GM12878 (cell line): Measurements from ENCODE around the gene RETNLB. TPM values are rescaled to one million over a fixed set of nuclear protein-coding genes. Genes with fewer than 3 reads are reported as not detected.

ENCODE experiments used
- polyA plus RNA-seq, 11 experiments: library from polyadenylated mRNA; depleted of rRNA in 4 of 11; unstranded in 6 of 11; stranded (reverse) in 5 of 11; fragments of >200 nt; fragmentation: Nextera tagmentation in 4 of 11; fragmentation: Illumina TruSeq in 1 of 11; extraction: Ambion mirVana in 4 of 11; extraction: Trizol in 1 of 11; gene quantifications; 1 replicate in 1 of 11; 2 replicates in 10 of 11; pipeline versions ENCODE4 v1.2.1 to v1.2.3, GENCODE V29; 2011 to 2016; ENCODE audit warnings: inconsistent platforms in 2 of 11, missing spikeins in 2 of 11, low read depth in 1 of 11
- small RNA-seq: library from RNA; depleted of rRNA; stranded (forward); fragments of <200 nt; gene quantifications from one replicate; pipeline ENCODE3, GENCODE V24; 2014
- total RNA-seq, 4 experiments: library from RNA; depleted of rRNA in 3 of 4; stranded (reverse); fragments of >200 nt in 3 of 4; fragmentation: Illumina TruSeq in 1 of 4; extraction: Trizol in 1 of 4; gene quantifications; 2 replicates each; pipeline versions ENCODE4 v1.2.1 to v1.2.3, GENCODE V29; 2013 to 2021

The RETNLB gene
- total and polyA plus RNA-seq, 10 of the 15 experiments (the other 5 are each of a cell fraction or from before 2014, with no cell fraction given) = not detected

Small RNAs within 50 kb of the gene (small RNA-seq; reads per million reads assigned to genes)
- gene AC092185.1 = not detected

Other genes with a start within 250 kb of the RETNLB start
- gene MYH15, start 246.8 kb downstream of the RETNLB start, total RNA-seq (2014; rRNA removed) = 0.06 and 0.16 TPM in 2 replicates
- gene MYH15, start 246.8 kb downstream of the RETNLB start, total RNA-seq (2014; rRNA removed; fragmentation: Illumina TruSeq; extraction: Trizol) = 0.09 and 0.13 TPM in 2 replicates
- 0.05 and 0.13 TPM in 2 replicates for gene MYH15, start 246.8 kb downstream of the RETNLB start, total RNA-seq (2021)
- 0.27 and 0.40 TPM in 2 replicates for gene MYH15, start 246.8 kb downstream of the RETNLB start, polyA plus RNA-seq (2011; rRNA removed)
- 0.07 and 0.13 TPM in 2 replicates for gene MYH15, start 246.8 kb downstream of the RETNLB start, polyA plus RNA-seq (2014; fragmentation: Illumina TruSeq; extraction: Trizol)
- under 1 TPM; 0.06 to 0.09 TPM for gene MYH15, start 246.8 kb downstream of the RETNLB start, polyA plus RNA-seq (2014; fragmentation: Nextera tagmentation; extraction: Ambion mirVana)
- 0.05 and 0.13 TPM in 2 replicates for gene MYH15, start 246.8 kb downstream of the RETNLB start, polyA plus RNA-seq (2014; rRNA removed)
- gene MYH15, start 246.8 kb downstream of the RETNLB start, polyA plus RNA-seq (2016; fragmentation: Nextera tagmentation; extraction: Ambion mirVana) = under 1 TPM in 1 of 2 experiments, not detected in 1; 0.12 TPM
- gene CIP2A, start 168.0 kb downstream of the RETNLB start, total RNA-seq (2014; rRNA removed) = 28.6 and 37.2 TPM in 2 replicates
- gene CIP2A, start 168.0 kb downstream of the RETNLB start, total RNA-seq (2014; rRNA removed; fragmentation: Illumina TruSeq; extraction: Trizol) = 26.2 and 32.3 TPM in 2 replicates
- gene CIP2A, start 168.0 kb downstream of the RETNLB start, total RNA-seq (2021) = 25.8 and 26.6 TPM in 2 replicates
- gene CIP2A, start 168.0 kb downstream of the RETNLB start, polyA plus RNA-seq (2011; rRNA removed) = 28.7 and 39.5 TPM in 2 replicates
- gene CIP2A, start 168.0 kb downstream of the RETNLB start, polyA plus RNA-seq (2014; fragmentation: Illumina TruSeq; extraction: Trizol) = 29.7 and 33.9 TPM in 2 replicates
- gene CIP2A, start 168.0 kb downstream of the RETNLB start, polyA plus RNA-seq (2014; fragmentation: Nextera tagmentation; extraction: Ambion mirVana) = 10 to 100 TPM; 12.5 to 18.8 TPM
- 14.9 and 28.2 TPM in 2 replicates for gene CIP2A, start 168.0 kb downstream of the RETNLB start, polyA plus RNA-seq (2014; rRNA removed)
- 10 to 100 TPM; 25.2 to 26.4 TPM for gene CIP2A, start 168.0 kb downstream of the RETNLB start, polyA plus RNA-seq (2016; fragmentation: Nextera tagmentation; extraction: Ambion mirVana)
- 5.8 and 8.4 TPM in 2 replicates for gene DZIP3, start 167.7 kb downstream of the RETNLB start, total RNA-seq (2014; rRNA removed)
- 10.1 and 10.3 TPM in 2 replicates for gene DZIP3, start 167.7 kb downstream of the RETNLB start, total RNA-seq (2014; rRNA removed; fragmentation: Illumina TruSeq; extraction: Trizol)
- 8.9 and 9.3 TPM in 2 replicates for gene DZIP3, start 167.7 kb downstream of the RETNLB start, total RNA-seq (2021)
- 15.6 and 27.7 TPM in 2 replicates for gene DZIP3, start 167.7 kb downstream of the RETNLB start, polyA plus RNA-seq (2011; rRNA removed)
- gene DZIP3, start 167.7 kb downstream of the RETNLB start, polyA plus RNA-seq (2014; fragmentation: Illumina TruSeq; extraction: Trizol) = 9.0 and 11.7 TPM in 2 replicates
- gene DZIP3, start 167.7 kb downstream of the RETNLB start, polyA plus RNA-seq (2014; fragmentation: Nextera tagmentation; extraction: Ambion mirVana) = 1 to 10 TPM; 4.3 to 7.8 TPM
- gene DZIP3, start 167.7 kb downstream of the RETNLB start, polyA plus RNA-seq (2014; rRNA removed) = 4.6 and 5.4 TPM in 2 replicates
- gene DZIP3, start 167.7 kb downstream of the RETNLB start, polyA plus RNA-seq (2016; fragmentation: Nextera tagmentation; extraction: Ambion mirVana) = 10 to 100 TPM; 10.8 to 11.6 TPM
- not detected in 2 replicates for gene TRAT1, start 65.4 kb upstream of the RETNLB start, total RNA-seq (2014; rRNA removed)
- gene TRAT1, start 65.4 kb upstream of the RETNLB start, total RNA-seq (2014; rRNA removed; fragmentation: Illumina TruSeq; extraction: Trizol) = 0.13 and 0.23 TPM in 2 replicates
- gene TRAT1, start 65.4 kb upstream of the RETNLB start, total RNA-seq (2021) = 0.18 and 0.56 TPM in 2 replicates
- 1.5 and 2.4 TPM in 2 replicates for gene TRAT1, start 65.4 kb upstream of the RETNLB start, polyA plus RNA-seq (2011; rRNA removed)
- gene TRAT1, start 65.4 kb upstream of the RETNLB start, polyA plus RNA-seq (2014; fragmentation: Illumina TruSeq; extraction: Trizol) = 0.13 and 0.25 TPM in 2 replicates
- under 1 TPM; 0.11 to 0.22 TPM for gene TRAT1, start 65.4 kb upstream of the RETNLB start, polyA plus RNA-seq (2014; fragmentation: Nextera tagmentation; extraction: Ambion mirVana)
- 0.18 TPM in 1 of 2 replicates, not detected in the other for gene TRAT1, start 65.4 kb upstream of the RETNLB start, polyA plus RNA-seq (2014; rRNA removed)
- under 1 TPM in 1 of 2 experiments, not detected in 1; 0.26 TPM for gene TRAT1, start 65.4 kb upstream of the RETNLB start, polyA plus RNA-seq (2016; fragmentation: Nextera tagmentation; extraction: Ambion mirVana)
- not detected in 2 replicates for gene GUCA1C, start 196.5 kb upstream of the RETNLB start, total RNA-seq (2014; rRNA removed)
- not detected in 2 replicates for gene GUCA1C, start 196.5 kb upstream of the RETNLB start, total RNA-seq (2014; rRNA removed; fragmentation: Illumina TruSeq; extraction: Trizol)
- not detected in 2 replicates for gene GUCA1C, start 196.5 kb upstream of the RETNLB start, total RNA-seq (2021)
- not detected in 2 replicates for gene GUCA1C, start 196.5 kb upstream of the RETNLB start, polyA plus RNA-seq (2011; rRNA removed)
- gene GUCA1C, start 196.5 kb upstream of the RETNLB start, polyA plus RNA-seq (2014; fragmentation: Illumina TruSeq; extraction: Trizol) = not detected in 2 replicates
- gene GUCA1C, start 196.5 kb upstream of the RETNLB start, polyA plus RNA-seq (2014; fragmentation: Nextera tagmentation; extraction: Ambion mirVana) = not detected
- not detected in 2 replicates for gene GUCA1C, start 196.5 kb upstream of the RETNLB start, polyA plus RNA-seq (2014; rRNA removed)
- gene GUCA1C, start 196.5 kb upstream of the RETNLB start, polyA plus RNA-seq (2016; fragmentation: Nextera tagmentation; extraction: Ambion mirVana) = not detected